GM19395 (cell line): ENCODE results near the gene HSD11B1L.

ENCODE experiments used
- ATAC-seq: cut with Tn5 transposase; IDR thresholded peaks from one replicate; pipeline ENCODE4 v1.9.1; 2021; ENCODE audit warnings: mild to moderate bottlenecking, moderate library complexity; ENCODE audit not compliant: unreplicated experiment

The HSD11B1L gene, protein sequence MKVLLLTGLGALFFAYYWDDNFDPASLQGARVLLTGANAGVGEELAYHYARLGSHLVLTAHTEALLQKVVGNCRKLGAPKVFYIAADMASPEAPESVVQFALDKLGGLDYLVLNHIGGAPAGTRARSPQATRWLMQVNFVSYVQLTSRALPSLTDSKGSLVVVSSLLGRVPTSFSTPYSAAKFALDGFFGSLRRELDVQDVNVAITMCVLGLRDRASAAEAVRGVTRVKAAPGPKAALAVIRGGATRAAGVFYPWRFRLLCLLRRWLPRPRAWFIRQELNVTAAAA

DNA sequence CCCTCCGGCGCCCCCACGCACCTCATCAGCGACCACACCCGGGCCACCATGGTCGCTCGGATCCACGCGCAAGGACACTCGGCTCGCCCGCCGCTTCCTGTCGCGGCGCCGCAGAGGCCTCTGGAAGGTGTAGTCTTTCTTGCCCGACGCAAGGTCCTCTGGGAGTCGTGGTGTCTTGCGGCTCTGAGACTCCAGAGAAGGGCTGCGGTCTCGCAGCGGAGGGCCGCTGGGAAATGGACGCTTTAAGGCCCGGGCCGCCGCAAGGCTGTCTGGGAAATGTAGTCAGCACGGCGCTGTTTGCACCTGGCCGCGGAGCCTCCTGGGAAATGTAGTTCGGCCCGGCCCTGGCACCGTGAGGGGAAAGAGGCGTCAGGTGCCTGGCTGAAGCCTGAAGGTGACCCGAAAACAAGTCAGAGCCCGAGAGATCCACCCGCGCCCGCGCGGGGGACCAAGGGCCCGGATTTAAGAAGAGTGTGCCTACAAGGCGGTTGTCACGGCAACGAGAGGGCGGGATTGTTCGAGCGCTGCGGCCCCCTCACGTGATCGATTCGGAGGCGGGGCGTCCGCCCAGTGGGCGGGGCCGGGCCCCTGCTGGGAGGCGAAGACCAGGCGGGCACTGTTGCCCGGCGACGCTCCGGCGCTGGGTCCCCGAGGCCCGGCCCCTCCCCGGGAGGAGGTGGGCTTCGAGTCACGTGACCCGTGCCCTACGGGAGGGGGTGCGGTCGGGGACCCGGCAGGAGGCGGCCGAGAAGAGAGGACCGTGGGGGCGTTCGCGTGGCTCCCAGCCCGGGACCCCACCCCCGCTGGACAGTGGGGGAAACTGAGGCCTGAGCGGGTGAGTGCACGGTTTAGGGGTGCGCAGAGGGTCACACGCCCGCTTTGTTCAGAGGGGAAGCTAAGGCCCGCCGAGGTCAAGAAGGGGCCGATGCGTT, at the start of gene HSD11B1L, which contains the start of gene MICOS13:
HSD11B1L (plus strand) TSS at position 591 of the 932 bp plus-strand sequence. CDS start 3,806 bp downstream, outside the sequence.
MICOS13 (minus strand) TSS at position 80 of the 932 bp plus-strand sequence; CDS start at position 50, 30 bp downstream.
- peak; percentile 88 for ATAC-seq

DNA sequence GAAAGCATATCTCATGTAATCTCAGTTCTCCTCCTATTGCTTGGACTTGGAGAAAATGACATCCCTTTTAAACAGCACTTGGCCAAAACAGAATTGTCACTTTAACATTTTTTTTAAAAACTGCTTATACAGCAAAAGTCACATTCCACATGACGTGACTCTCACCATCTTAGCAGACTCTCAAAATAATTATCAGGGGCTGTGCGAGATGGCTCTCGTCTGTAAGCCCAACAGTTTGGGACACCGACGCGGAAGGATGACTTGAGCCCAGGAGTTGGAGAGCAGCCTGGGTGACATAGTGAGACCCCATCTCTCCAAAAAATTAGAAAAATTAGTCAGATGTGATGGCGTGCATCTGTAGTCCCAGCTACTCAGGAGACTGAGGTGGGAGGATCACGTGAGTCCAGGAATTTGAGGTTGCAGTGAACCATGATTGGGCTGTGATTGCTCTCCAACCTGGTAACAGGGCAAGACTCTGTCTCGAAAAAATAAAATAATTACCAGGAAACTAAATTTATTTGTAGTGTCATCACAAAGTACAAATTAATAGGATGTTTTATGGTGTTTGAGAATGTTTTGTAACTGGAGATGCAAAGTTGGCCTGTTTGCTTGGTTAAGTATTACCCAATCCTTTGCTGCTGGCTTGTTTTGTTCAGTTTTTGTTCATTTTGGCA, 49.1 kb upstream of the HSD11B1L start:
- no peak for ATAC-seq

DNA sequence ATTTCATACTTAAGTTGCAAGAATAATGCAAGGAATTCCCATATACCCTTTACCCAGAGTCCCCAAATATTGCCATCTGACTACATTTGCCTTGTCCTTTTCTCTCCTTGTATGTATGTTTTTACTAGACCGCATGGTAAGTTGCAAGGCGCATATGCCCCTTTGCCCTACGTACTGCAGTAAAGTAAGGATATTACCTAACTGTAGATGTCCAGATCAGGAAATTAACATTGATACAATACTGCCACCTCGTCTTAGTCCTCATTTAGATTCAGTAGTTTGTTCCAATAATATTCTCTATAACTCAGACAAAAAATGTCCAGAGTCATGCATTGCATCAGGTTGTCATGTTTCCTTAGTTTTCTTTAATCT, 48.6 kb upstream of the HSD11B1L start:
- no peak for ATAC-seq

DNA sequence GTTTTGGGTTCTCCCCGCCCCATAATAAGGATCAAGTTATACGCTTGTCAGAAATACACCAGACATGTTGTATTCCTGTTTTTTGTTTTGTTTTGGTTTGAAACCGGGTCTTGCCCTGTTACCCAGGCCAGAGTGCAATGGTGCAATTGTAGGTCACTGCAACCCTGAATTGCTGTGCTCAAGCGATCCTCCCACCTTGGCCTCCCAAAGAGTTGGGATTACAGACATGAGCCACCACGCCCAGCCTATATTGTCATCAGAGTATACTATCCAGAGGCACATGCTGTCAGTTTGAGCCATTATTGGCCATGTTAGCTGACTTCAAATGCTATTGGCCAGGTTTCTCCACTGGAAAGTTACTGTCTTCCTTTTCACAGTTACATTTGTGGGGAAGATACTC, 48.2 kb upstream of the HSD11B1L start:
- no peak for ATAC-seq

DNA sequence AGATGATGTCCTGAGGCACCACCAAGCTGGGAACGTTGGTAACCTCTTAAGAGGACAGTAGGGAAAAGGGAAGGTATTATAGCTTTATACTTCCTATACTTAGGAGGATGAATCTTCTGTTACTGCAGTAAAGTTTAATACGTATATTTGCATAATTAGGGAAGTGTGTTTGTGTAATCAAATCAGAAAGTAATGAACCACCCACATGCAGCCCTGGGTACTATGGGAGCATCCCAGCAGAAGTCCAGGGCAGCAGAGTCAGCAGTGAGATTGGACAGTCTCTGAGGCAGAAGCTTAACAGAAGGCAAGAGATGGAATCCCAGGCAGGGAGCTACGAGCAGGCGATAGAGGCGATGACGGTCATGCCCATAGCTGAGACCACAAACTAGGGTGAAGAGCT, 45.4 kb upstream of the HSD11B1L start:
- ATAC-seq = no peak

DNA sequence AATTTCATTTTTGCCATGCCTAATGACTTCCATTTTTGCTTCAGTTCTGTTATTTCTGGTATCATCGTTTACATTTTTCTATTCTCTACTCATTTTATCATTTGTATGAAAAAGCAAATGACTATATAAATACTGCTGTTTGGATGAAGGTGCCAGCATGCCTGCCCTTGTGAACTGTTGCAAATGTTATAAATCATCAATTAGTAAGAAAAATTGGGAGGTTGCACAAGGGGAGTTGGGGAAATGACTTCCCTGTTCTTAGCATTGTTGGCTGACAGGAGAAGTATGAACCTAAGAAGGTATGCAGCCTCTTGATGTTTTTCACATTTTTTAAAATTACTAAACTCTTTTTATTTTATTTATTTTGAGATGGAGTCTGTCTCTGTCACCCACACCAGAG, 42.9 kb upstream of the HSD11B1L start:
- no peak for ATAC-seq

DNA sequence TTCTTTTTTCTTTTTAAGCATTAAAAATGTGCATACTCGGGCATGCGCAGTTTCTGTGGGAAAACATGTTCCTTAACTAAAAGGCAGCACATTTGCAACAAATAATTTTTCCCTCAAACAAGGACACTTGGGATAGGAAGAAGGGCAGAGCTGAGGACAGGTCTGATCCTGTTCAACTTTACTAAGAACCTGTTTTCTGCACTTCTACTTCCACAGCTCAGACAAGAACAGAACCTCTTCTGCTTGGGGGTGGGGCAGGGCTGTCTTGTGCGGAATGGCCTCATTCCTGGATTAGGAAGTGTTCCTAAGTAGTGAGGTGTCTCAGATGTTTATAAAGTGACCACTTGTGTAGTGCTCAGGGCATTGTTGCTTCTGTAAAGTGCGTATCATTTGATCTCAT, 39.7 kb upstream of the HSD11B1L start:
- no peak for ATAC-seq

DNA sequence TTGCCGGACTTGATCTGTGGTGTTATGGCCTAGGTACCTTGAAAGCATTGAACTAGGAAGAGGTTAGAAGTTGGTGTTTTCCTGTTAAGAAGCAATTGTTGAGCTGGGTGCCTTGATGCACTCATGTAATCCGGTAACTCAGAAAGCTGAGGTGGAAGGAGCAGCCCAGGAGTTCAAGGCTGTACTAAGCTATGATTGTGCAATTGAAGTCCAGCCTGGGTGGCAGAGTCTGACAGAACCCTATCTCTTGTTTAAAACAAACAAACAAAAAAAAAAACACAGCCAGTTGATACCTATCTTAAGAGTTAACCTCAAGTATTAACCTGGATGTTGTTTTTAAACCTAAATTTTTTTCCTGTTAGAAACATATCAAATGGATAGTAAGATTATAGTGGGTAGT, 38.6 kb upstream of the HSD11B1L start:
- ATAC-seq = no peak

DNA sequence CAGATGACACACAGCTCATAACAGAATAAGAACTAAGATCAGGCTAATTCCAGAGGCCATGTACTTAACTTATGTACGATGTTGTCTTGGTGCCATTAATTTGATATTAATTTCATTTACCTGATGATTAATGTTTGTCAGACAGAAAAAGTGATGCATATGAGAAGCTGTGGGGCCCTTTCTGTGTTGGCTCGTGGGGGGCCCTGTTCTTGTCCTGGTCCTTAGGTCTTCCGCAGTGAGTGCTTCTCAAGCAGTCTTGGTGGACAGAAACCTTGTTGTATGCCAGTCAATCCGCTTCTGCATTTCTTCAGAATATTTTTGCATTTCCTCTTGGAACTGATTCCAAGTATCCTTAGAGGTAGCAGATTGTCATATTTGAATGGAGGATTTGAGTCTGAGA, 37.8 kb upstream of the HSD11B1L start:
- no peak for ATAC-seq

DNA sequence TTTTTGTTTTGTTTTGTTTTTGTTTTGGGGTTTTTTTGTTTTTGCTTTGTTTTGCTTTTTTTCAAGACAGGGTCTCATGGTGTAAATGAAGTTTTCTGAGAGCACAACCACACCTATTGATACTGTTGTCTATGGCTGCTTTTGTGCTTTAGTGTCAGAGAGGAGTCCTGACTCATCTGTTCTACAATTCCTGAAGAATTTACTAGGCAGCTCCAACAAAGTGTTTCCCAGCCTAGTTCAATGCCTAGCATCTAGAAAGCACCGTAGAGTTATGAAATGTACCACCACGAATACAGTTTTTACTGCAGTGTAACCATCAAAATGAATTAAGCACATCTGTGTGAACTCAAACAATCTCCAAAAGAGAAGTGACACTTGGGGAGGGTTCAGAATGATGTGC, 36.8 kb upstream of the HSD11B1L start:
- ATAC-seq = no peak

DNA sequence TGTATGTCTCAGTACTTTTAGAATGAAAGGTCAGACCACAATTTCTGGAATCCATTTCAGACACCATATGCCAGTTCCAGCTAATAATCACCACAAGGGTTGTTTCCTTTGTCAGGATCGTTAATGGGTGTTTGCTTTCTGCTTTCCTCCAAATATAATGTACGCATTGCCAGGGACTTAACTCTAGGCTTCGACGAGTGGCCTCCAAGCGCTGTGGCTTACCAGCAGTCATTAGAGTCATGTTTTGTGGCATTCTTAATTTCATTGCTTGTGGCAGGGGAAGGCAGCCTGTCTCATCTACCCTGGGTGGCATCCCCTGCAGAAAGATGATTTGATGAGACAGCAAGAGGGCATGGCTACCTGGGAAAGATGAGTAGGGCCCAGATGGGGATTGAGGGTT, 35.4 kb upstream of the HSD11B1L start:
- ATAC-seq = no peak

DNA sequence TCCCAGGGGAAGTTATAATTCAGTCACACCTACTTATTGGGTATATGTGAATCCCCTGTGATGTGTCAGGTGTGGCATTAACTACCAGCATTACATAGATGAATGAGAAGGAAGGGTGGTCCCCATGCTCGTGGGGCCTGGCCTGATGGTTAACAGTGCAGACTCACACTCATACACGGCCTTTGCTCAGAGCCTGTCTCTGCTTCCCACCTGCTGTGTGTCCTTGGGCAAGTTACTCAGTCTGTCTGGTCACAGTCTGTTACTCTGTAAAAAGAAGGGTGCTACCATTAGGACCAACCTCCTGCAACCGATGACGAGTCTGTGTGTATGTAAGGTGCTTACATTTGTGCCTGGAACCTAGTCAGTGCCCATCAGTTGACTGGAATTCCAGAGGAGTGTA, 34.1 kb upstream of the HSD11B1L start:
- ATAC-seq = no peak

DNA sequence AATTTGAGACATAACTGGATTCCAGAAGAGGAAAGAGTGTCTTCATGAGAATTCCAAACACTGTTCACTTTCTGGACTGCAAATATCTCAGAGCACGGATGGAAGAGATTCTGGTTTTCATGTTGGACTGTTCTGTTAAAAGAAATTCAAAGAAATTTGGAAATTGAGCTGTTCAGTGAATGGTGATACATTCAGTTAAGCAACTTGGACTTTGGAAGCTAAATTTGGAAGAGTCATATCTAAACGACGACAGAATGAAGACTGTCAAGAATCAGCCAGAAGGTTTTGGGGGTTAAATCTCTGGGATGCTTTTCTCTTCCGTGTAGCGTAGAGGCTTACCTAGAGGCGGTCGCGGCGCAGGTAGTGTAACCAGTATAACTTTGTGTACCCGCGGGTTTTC, 32.4 kb upstream of the HSD11B1L start:
- ATAC-seq = no peak

DNA sequence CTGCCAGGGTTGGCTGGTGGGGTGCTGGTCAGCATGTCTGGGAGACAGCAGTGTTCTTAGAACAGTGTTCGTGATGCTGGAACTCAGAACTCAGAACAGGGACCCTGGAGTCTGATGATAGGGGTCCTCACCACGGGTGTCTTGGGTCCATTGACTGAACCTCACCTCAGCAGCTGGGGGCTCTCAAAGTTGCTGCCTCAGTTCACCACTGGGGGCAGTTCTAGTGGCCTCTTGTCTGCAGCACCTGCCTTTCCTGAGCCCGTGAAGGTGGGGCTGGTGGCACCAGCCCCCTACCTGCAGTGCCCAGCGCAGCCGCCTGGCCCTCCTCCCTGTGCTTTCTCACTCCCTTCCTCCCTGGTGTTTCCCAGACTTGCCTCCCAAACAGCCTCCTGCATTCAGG, 29.5 kb upstream of the HSD11B1L start:
- no peak for ATAC-seq

DNA sequence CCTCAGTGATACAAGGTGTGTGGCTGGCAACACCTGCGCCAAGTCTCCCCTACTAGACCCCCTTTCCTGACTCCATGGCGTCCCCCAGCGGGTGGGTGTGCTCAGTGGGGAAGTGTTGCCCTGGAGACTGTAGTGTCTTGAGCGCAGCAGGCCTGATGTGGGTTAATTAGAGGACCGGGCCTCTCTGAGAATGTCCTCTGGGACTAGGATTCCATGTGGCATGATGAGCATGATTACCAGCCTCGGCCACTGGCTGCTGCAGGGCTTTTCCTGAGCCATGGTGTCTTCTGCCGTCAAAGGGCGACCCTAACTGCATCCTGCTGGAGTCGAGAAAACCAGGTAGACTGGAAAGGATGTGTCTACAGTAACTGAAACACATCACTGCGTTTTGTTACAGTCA, 28.6 kb upstream of the HSD11B1L start:
- no peak for ATAC-seq

DNA sequence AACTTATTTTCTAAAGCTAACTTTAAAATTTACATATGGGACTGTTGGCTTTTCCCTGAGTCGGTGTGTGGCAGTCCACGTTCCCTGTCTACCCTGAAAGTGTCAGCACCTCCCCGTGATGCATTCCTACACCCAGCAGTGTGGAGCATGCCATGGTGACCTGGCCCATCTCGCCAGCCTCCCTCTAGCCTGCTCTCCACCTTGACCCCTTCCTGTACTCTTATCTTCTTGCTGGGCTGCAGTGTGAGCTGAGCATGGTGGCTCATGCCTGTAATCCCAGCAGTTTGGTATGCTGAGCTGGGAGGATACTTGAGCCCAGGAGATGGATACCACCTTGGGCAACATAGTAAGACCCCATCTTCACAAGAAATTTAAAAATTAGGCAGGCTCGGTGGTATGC, 25.9 kb upstream of the HSD11B1L start:
- no peak for ATAC-seq

DNA sequence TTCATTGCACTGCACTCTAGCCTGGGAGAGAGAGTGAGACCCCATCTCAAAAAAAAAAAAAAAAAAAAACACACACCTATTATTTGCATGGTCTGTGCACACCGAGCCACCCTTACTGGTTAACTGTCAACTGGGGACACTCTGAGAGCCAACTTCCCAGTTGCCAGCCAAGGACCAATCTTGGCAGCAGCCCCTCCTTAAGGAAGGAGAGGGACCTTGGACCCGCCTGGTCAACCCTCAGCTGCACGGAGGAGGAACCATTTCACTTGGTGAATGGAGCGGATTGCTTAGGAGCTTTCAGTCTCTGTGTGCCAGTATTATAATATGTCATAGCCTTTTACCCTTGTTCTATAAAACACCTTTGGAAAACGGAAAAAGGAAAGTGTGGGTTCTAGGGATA, 25.4 kb upstream of the HSD11B1L start:
- ATAC-seq = no peak

DNA sequence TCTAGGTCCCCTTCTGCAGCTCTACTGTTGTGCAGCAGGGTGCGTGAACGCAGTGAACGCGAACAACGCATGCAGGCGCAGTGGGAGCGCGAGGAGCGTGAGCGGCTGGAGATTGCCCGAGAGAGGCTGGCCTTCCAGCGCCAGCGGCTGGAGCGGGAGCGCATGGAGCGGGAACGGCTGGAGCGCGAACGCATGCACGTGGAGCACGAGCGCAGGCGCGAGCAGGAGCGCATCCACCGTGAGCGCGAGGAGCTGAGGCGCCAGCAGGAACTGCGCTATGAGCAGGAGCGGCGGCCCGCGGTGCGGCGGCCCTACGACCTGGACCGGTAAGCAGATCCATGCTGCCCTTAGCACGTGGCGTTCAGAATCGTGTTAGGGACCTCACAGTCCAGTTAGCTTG, 19.3 kb upstream of the HSD11B1L start:
- no peak for ATAC-seq

DNA sequence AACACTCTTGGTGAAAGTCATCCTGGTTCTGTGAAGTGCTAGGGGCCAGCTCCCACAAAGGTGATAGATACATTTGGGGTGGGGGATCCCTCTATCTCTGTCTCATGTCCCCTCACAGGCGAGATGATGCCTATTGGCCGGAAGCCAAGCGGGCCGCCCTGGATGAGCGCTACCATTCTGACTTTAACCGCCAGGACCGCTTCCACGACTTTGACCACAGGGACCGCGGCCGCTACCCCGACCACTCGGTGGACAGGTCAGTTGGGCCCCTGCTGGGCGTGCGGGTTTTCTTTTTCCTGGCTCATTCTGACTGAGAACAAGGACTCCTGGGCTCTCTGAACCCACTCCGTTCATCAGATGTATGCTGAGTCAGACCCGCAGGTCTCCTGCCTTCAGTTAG, 16.9 kb upstream of the HSD11B1L start:
- no peak for ATAC-seq

DNA sequence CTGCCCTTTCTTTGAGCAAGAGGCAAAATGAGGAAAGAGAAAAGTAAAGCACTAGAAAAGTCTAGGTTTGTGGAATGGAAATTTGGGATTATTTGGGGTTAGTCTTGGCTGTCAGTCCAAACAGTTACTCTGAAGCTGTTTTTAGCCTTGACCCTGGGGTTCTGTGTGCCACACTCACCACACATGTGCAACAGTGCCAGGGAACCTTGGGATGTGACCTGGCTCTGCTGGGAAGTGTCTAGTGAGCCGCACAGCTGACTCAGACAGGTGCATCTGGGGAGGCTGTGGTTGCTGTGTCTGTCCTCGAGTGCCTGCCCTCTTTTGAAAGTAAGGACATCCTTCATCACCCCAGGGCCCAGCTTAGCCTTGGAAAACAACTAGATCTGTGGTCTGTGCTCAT, 16.3 kb upstream of the HSD11B1L start:
- ATAC-seq = no peak

DNA sequence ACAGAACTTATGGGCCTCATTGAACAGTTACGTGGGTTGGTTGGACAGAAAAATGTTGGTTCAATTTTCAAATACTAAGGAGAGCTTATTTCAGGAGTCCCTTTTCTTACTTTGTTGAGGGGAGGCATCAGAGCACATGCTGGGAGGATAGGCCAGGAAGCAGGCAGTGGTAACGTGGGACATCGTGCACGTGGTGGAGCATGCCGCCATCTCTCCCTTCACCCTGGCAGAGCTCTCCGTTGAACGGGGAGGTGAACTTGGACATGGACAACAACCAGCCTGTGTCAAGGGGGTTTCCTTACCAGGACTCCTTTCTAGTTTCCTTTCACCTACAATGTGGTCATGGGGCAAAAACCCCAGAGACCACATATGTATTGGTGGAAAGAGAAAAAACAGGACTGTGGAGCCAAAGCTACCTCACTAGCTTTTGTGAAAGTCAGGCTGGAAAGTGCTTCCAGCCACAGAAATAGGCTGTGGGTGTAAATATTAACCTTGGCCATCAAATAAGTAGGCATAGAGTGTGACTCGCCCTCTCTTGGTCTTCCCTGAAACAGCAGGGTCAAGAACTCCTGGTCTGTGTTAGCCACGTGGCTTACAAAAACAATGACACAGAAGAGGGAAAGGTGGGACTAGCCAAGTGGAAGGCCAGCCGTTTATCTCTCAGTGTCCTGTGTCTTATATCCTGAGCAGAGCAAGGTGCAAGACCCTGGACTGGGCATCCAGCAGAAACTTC, 14.9 kb upstream of the HSD11B1L start:
- no peak for ATAC-seq
